H9 (cell line): ENCODE data around the gene DLD. TPM values are rescaled to one million over a fixed set of nuclear protein-coding genes. Genes with fewer than 3 reads are reported as not detected.

Source experiments
- DNase-seq: peaks from one replicate; pipeline ENCODE4 v3.0.0-alpha.2; 2017
- H2AFZ ChIP-seq: one replicate; pipeline ENCODE4 v1.6.1; 2013; ENCODE audit warnings: mild to moderate bottlenecking, low read length, control low read depth, moderate library complexity
- H2AK5ac ChIP-seq: 2 replicates; pipeline ENCODE4 v1.6.1; 2013; ENCODE audit warnings: low read length, control low read depth, mixed read lengths; ENCODE audit not compliant: insufficient read length
- H2BK120ac ChIP-seq: one replicate; pipeline ENCODE4 v1.6.1; 2013; ENCODE audit warnings: low read depth, mild to moderate bottlenecking, low read length, control low read depth, inconsistent platforms; ENCODE audit not compliant: poor library complexity, severe bottlenecking
- H2BK12ac ChIP-seq: 2 replicates; pipeline ENCODE4 v1.6.1; 2013; ENCODE audit warnings: low read length, control low read depth, mixed read lengths, low read depth; ENCODE audit not compliant: insufficient read length
- H2BK15ac ChIP-seq: 2 replicates; pipeline ENCODE4 v1.6.1; 2013; ENCODE audit warnings: low read depth, low read length, control low read depth
- H2BK20ac ChIP-seq: one replicate; pipeline ENCODE4 v1.6.1; 2013; ENCODE audit warnings: low read depth, mild to moderate bottlenecking, low read length, control low read depth, inconsistent platforms; ENCODE audit not compliant: poor library complexity, severe bottlenecking
- H2BK5ac ChIP-seq: 2 replicates; pipeline ENCODE4 v1.6.1; 2013; ENCODE audit warnings: low read length, control low read depth, mixed read lengths; ENCODE audit not compliant: insufficient read length
- H3K14ac ChIP-seq: 2 replicates; pipeline ENCODE4 v1.6.1; 2013; ENCODE audit warnings: low read length, control low read depth; ENCODE audit not compliant: insufficient read depth
- H3K18ac ChIP-seq: 2 replicates; pipeline ENCODE4 v1.6.1; 2013; ENCODE audit warnings: low read depth, mild to moderate bottlenecking, mixed read lengths, low read length, control low read depth; ENCODE audit not compliant: insufficient read length
- H3K23ac ChIP-seq: 2 replicates; pipeline ENCODE4 v1.6.1; 2013; ENCODE audit warnings: low read length, control low read depth, mixed read lengths, low read depth; ENCODE audit not compliant: insufficient read length
- H3K23me2 ChIP-seq: 2 replicates; pipeline ENCODE4 v1.6.1; 2013; ENCODE audit warnings: low read depth, mild to moderate bottlenecking, mixed read lengths, low read length, control low read depth; ENCODE audit not compliant: insufficient read length, poor library complexity, severe bottlenecking
- H3K27ac ChIP-seq: 2 replicates; pipeline ENCODE4 v1.5.1; 2013; ENCODE audit warnings: low read length, control low read depth, mixed read lengths, low read depth; ENCODE audit not compliant: insufficient read length
- H3K27me3 ChIP-seq: 2 replicates; pipeline ENCODE4 v1.6.1; 2013; ENCODE audit warnings: low read length, control low read depth, inconsistent platforms; ENCODE audit not compliant: insufficient read depth
- H3K4ac ChIP-seq: 2 replicates; pipeline ENCODE4 v1.6.1; 2013; ENCODE audit warnings: low read depth, mild to moderate bottlenecking, control low read depth, inconsistent platforms, low read length, moderate library complexity
- H3K4me1 ChIP-seq: 2 replicates; pipeline ENCODE4 v1.6.1; 2013; ENCODE audit warnings: low read length, control low read depth, inconsistent platforms; ENCODE audit not compliant: insufficient read depth
- H3K4me2 ChIP-seq: 2 replicates; pipeline ENCODE4 v1.6.1; 2013; ENCODE audit warnings: low read length, control low read depth, mixed read lengths; ENCODE audit not compliant: insufficient read length, insufficient read depth
- H3K56ac ChIP-seq: 2 replicates; pipeline ENCODE4 v1.6.1; 2013; ENCODE audit warnings: low read depth, mild to moderate bottlenecking, mixed read lengths, low read length, control low read depth; ENCODE audit not compliant: insufficient read length
- H3K79me1 ChIP-seq: 2 replicates; pipeline ENCODE4 v1.6.1; 2013; ENCODE audit warnings: low read depth, mild to moderate bottlenecking, moderate library complexity, low read length, control low read depth, inconsistent platforms; ENCODE audit not compliant: insufficient read depth, poor library complexity, severe bottlenecking
- H3K79me2 ChIP-seq: 2 replicates; pipeline ENCODE4 v1.6.1; 2013; ENCODE audit warnings: low read length, control low read depth, inconsistent platforms; ENCODE audit not compliant: insufficient read depth
- H3K9ac ChIP-seq: 2 replicates; pipeline ENCODE4 v1.6.1; 2013; ENCODE audit warnings: low read length, control low read depth, mixed read lengths; ENCODE audit not compliant: insufficient read length; ENCODE audit errors: extremely low read depth
- H3K9me3 ChIP-seq: one replicate; pipeline ENCODE4 v1.6.1; 2013; ENCODE audit warnings: low read depth, low read length, inconsistent platforms; ENCODE audit not compliant: control insufficient read depth
- H3T11ph ChIP-seq: one replicate; pipeline ENCODE4 v1.6.1; 2013; ENCODE audit warnings: mild to moderate bottlenecking, low read length, control low read depth, inconsistent platforms
- H4K20me1 ChIP-seq: one replicate; pipeline ENCODE4 v1.6.1; 2013; ENCODE audit not compliant: control insufficient read depth, insufficient read length, insufficient read depth
- H4K5ac ChIP-seq: 2 replicates; pipeline ENCODE4 v1.6.1; 2013; ENCODE audit warnings: low read depth, mild to moderate bottlenecking, mixed read lengths, low read length, control low read depth; ENCODE audit not compliant: insufficient read length
- H4K8ac ChIP-seq: replicated peaks from 2 replicates; pipeline ENCODE4 v1.6.1; 2013; ENCODE audit warnings: low read length, control low read depth, mixed read lengths, low read depth; ENCODE audit not compliant: insufficient read length
- H4K91ac ChIP-seq: 2 replicates; pipeline ENCODE4 v1.6.1; 2013; ENCODE audit warnings: low read depth, mild to moderate bottlenecking, moderate library complexity, mixed read lengths, low read length, control low read depth; ENCODE audit not compliant: insufficient read length
- H3K27ac Mint-ChIP-seq, 3 experiments: 2 replicates in 2 of 3; 3 replicates in 1 of 3; pipeline ENCODE4 v1.8.0; 2020 to 2021; ENCODE audit warnings: mixed read lengths in 3 of 3, mild to moderate bottlenecking in 1 of 3, moderate library complexity in 1 of 3
- H3K27me3 Mint-ChIP-seq: 2 replicates; pipeline ENCODE4 v1.8.0; 2021; ENCODE audit warnings: low read depth, mild to moderate bottlenecking, moderate library complexity, mixed read lengths
- H3K36me3 Mint-ChIP-seq, 3 experiments: 2 replicates in 2 of 3; 3 replicates in 1 of 3; pipeline ENCODE4 v1.8.0; 2020 to 2021; ENCODE audit warnings: low read depth in 3 of 3, mixed read lengths in 3 of 3; ENCODE audit not compliant: insufficient read depth in 1 of 3
- H3K4me1 Mint-ChIP-seq, 2 experiments: 2 replicates each; pipeline ENCODE4 v1.8.0; 2020; ENCODE audit warnings: mixed read lengths in 2 of 2
- H3K4me3 Mint-ChIP-seq, 2 experiments: 2 replicates in 1 of 2; 3 replicates in 1 of 2; pipeline ENCODE4 v1.8.0; 2020 to 2021; ENCODE audit warnings: mild to moderate bottlenecking in 2 of 2, mixed read lengths in 2 of 2, moderate library complexity in 1 of 2
- H3K9me3 Mint-ChIP-seq, 2 experiments: 2 replicates in 1 of 2; 3 replicates in 1 of 2; pipeline ENCODE4 v1.8.0; 2020; ENCODE audit warnings: mild to moderate bottlenecking in 2 of 2, mixed read lengths in 2 of 2, moderate library complexity in 1 of 2
- total RNA-seq: library from RNA; stranded (reverse); gene quantifications from 2 replicates; pipeline ENCODE4 v1.2.1, GENCODE V29; 2021
- TF ChIP-seq, protein P1 (sequence below): fragments of 200-600 bp; sonication (generic); conservative IDR thresholded peaks from 3 replicates; pipeline ENCODE4 v1.8.0; 2021; ENCODE audit warnings: antibody characterized with exemption, mild to moderate bottlenecking

Gene DLD
- total RNA-seq, 1 experiment from 2014 or later, result 93.7 TPM

DNA sequence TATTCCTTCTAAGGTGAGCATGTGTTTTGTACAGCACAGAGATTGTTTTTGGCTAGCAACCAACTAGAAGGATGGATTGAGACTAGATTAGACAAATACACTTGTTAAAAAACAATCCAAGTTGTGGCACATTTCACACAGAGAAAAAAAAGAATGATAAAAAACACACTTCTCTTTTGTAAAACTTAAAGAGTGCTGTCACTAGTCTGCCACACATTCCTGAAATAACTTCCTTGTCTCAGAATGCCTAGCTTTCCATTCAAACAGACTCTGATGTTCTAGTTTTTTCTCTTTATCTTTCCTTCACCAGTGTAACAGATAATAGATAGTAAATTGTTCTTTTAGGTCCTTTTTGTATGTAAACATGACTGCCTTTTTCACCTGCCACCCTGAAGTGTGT, 11.4 kb downstream of the DLD start:
- Histone ChIP-seq H2AK5ac (no peak overlapping the region), H2BK12ac (no peak overlapping the region), H2BK120ac (no peak overlapping the region), H3K4me1 (no peaks in the 10 kb centered on the region), H3K9ac (no peak overlapping the region), H3K4ac (no peak overlapping the region), H3K27ac (no peak overlapping the region), H3K56ac (no peak overlapping the region), H3K79me2 (no peaks in the 10 kb centered on the region; the same call in 1 of the 2 replicates), H3K23ac (no peak overlapping the region), H3K9me3 (no peaks in the 10 kb centered on the region), H4K5ac (no peak overlapping the region), H3K27me3 (no peaks in the 10 kb centered on the region), H2BK5ac (no peak overlapping the region), H3K18ac (no peak overlapping the region), H4K8ac (no peak overlapping the region), H4K20me1 (no peaks in the 10 kb centered on the region), H2BK20ac (no peak overlapping the region), H3T11ph (no peak overlapping the region), H4K91ac (no peak overlapping the region), H3K23me2 (no peaks in the 10 kb centered on the region), H3K14ac (no peak overlapping the region), H3K4me2 (no peak overlapping the region), H2BK15ac (no peak overlapping the region), H2AFZ (no peak overlapping the region), H3K79me1 (peaks cover 6% of the 10 kb centered on the region)
- Mint-ChIP-seq H3K4me1 (peaks cover 14 to 19% of the 10 kb centered on the region in 2 experiments), H3K27me3 (no peaks in the 10 kb centered on the region), H3K9me3 (no peaks in the 10 kb centered on the region), H3K36me3 (peaks cover 11 to 54% (median 35%) of the 10 kb centered on the region in 3 experiments; a peak in 5 of 7 replicates), H3K27ac (peak overlapping the region; percentile 25 to 59 (median 42); a peak in 5 of 7 replicates), H3K4me3 (no peak overlapping the region)
- no peak for DNase-seq
- TF ChIP-seq, protein P1, sequence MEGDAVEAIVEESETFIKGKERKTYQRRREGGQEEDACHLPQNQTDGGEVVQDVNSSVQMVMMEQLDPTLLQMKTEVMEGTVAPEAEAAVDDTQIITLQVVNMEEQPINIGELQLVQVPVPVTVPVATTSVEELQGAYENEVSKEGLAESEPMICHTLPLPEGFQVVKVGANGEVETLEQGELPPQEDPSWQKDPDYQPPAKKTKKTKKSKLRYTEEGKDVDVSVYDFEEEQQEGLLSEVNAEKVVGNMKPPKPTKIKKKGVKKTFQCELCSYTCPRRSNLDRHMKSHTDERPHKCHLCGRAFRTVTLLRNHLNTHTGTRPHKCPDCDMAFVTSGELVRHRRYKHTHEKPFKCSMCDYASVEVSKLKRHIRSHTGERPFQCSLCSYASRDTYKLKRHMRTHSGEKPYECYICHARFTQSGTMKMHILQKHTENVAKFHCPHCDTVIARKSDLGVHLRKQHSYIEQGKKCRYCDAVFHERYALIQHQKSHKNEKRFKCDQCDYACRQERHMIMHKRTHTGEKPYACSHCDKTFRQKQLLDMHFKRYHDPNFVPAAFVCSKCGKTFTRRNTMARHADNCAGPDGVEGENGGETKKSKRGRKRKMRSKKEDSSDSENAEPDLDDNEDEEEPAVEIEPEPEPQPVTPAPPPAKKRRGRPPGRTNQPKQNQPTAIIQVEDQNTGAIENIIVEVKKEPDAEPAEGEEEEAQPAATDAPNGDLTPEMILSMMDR, result no peak
